K562 (cell line): ENCODE measurements around the gene CTNNA3. TPM values are rescaled to one million over a fixed set of nuclear protein-coding genes. Genes with fewer than 3 reads are reported as not detected.

Experiments used
- KAT8 ChIP-seq: fragments of 450-650 bp; IDR thresholded peaks from 2 replicates; pipeline ENCODE4 v1.6.1; 2016; ENCODE audit warnings: low read depth, mild to moderate bottlenecking
- MAZ ChIP-seq, 2 experiments: fragments of 450-650 bp in 1 of 2; sonication (generic) in 1 of 2; formaldehyde crosslinking; IDR thresholded peaks in 1 of 2; conservative IDR thresholded peaks in 1 of 2; 2 replicates each; pipeline versions ENCODE4 v1.4.0 to v1.5.0; 2020; ENCODE audit warnings: mild to moderate bottlenecking in 1 of 2, missing genetic modification reagents in 1 of 2
- MTA3 ChIP-seq: fragments of 450-650 bp; formaldehyde crosslinking; IDR thresholded peaks from 2 replicates; pipeline ENCODE4 v1.6.1; 2017; ENCODE audit warnings: mild to moderate bottlenecking, borderline replicate concordance
- SRSF7 ChIP-seq: fragments of 200-400 bp; formaldehyde crosslinking; optimal IDR thresholded peaks from 2 replicates; pipeline ENCODE3; 2017; ENCODE audit warnings: mild to moderate bottlenecking, low read depth, low read length
- TCF7 ChIP-seq: sonication (generic); IDR thresholded peaks from 2 replicates; pipeline ENCODE4 v1.6.1; 2016; ENCODE audit warnings: antibody characterized with exemption, borderline replicate concordance
- ZNF347 ChIP-seq: fragments of 450-650 bp; formaldehyde crosslinking; IDR thresholded peaks from 2 replicates; pipeline ENCODE4 v1.4.0; 2020; ENCODE audit warnings: low read depth, mild to moderate bottlenecking, moderate library complexity
- polyA plus RNA-seq, 8 experiments: library from polyadenylated mRNA; depleted of rRNA in 4 of 8; stranded (reverse) in 5 of 8; unstranded in 3 of 8; fragments of >200 nt; fragmentation: Nextera tagmentation in 2 of 8; fragmentation: Illumina TruSeq in 1 of 8; extraction: Ambion mirVana in 2 of 8; extraction: Trizol in 1 of 8; gene quantifications; 2 replicates each; pipeline versions ENCODE4 v1.2.1 to v1.2.3, GENCODE V29; 2011 to 2014; ENCODE audit warnings: inconsistent platforms in 1 of 8, missing spikeins in 1 of 8
- total RNA-seq, 7 experiments: library from RNA; depleted of rRNA in 6 of 7; stranded (reverse); fragments of >200 nt in 6 of 7; fragmentation: Illumina TruSeq in 2 of 7; extraction: Trizol in 2 of 7; gene quantifications; 2 replicates each; pipeline versions ENCODE4 v1.2.1 to v1.2.3, GENCODE V29; 2011 to 2021; ENCODE audit warnings: low replicate concordance in 1 of 7
- TF ChIP-seq, protein P1 (sequence below): fragments of 450-650 bp; IDR thresholded peaks from 2 replicates; pipeline ENCODE4 v1.6.1; 2014; ENCODE audit warnings: low read depth, mild to moderate bottlenecking, moderate library complexity, borderline replicate concordance
- TF ChIP-seq, protein P2 (sequence below): fragments of 450-650 bp; IDR thresholded peaks from 2 replicates; pipeline ENCODE4 v1.6.1; 2016; ENCODE audit warnings: borderline replicate concordance
- TF ChIP-seq, protein P3 (sequence below), 3 experiments: fragments of 200-800 bp in 1 of 3; sonication (Bioruptor generic) in 1 of 3; sonication (generic) in 1 of 3; formaldehyde crosslinking in 1 of 3; IDR thresholded peaks; 2 replicates each; pipeline versions ENCODE4 v1.6.1 to v1.8.0; 2016 to 2022; ENCODE audit warnings: mild to moderate bottlenecking in 2 of 3, missing compliant biosample characterization in 2 of 3, missing genetic modification characterization in 2 of 3, missing genetic modification reagents in 1 of 3
- TF ChIP-seq, protein P4 (sequence below): fragments of 200-400 bp; formaldehyde crosslinking; IDR thresholded peaks from 2 replicates; pipeline ENCODE4 v1.6.1; 2017; ENCODE audit warnings: mild to moderate bottlenecking, low read depth, low read length, moderate library complexity
- TF ChIP-seq, protein P5 (sequence below): fragments of 250-450 bp; sonication (Bioruptor Pico); IDR thresholded peaks from 2 replicates; pipeline ENCODE4 v1.5.0; 2021

Gene CTNNA3
- total and polyA plus RNA-seq, 9 of the 15 experiments (the other 6 are each of a cell fraction or from before 2014, with no cell fraction given) = 0.04 TPM; not detected in 8

DNA sequence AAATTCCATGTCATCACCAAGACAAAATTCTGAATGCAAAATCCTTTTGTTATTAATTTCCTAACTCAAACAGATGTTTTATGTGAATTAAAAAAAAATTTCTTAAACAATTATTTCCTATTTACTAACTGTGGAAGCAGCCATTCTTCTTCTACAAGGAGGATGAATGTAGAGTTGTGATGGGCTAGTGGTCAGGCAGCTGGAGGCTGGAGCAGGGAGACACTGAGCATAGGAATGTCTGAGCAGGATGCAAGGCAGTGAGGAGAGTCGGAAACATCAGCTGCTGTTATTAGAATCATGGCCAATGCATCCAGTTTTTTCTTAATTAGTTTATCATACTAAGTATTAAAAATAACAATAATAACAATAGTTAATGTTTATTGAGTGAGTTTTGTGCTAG lies 872.7 kb downstream of the CTNNA3 start (continued):
- TF ChIP-seq, protein P1, sequence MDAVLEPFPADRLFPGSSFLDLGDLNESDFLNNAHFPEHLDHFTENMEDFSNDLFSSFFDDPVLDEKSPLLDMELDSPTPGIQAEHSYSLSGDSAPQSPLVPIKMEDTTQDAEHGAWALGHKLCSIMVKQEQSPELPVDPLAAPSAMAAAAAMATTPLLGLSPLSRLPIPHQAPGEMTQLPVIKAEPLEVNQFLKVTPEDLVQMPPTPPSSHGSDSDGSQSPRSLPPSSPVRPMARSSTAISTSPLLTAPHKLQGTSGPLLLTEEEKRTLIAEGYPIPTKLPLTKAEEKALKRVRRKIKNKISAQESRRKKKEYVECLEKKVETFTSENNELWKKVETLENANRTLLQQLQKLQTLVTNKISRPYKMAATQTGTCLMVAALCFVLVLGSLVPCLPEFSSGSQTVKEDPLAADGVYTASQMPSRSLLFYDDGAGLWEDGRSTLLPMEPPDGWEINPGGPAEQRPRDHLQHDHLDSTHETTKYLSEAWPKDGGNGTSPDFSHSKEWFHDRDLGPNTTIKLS = no peak
- TF ChIP-seq TCF7 (no peak), MTA3 (no peak), ZNF347 (CRISPR knock-in tag) (no peak), SRSF7 (no peak), KAT8 (no peak), MAZ (CRISPR knock-in tag; conservative IDR thresholded peaks at IDR 0.05 in 1 of 2, IDR thresholded peaks at IDR 0.05 in 1 of 2) (no peak)
- TF ChIP-seq, protein P2, sequence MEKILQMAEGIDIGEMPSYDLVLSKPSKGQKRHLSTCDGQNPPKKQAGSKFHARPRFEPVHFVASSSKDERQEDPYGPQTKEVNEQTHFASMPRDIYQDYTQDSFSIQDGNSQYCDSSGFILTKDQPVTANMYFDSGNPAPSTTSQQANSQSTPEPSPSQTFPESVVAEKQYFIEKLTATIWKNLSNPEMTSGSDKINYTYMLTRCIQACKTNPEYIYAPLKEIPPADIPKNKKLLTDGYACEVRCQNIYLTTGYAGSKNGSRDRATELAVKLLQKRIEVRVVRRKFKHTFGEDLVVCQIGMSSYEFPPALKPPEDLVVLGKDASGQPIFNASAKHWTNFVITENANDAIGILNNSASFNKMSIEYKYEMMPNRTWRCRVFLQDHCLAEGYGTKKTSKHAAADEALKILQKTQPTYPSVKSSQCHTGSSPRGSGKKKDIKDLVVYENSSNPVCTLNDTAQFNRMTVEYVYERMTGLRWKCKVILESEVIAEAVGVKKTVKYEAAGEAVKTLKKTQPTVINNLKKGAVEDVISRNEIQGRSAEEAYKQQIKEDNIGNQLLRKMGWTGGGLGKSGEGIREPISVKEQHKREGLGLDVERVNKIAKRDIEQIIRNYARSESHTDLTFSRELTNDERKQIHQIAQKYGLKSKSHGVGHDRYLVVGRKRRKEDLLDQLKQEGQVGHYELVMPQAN = no peak
- TF ChIP-seq, protein P3, sequence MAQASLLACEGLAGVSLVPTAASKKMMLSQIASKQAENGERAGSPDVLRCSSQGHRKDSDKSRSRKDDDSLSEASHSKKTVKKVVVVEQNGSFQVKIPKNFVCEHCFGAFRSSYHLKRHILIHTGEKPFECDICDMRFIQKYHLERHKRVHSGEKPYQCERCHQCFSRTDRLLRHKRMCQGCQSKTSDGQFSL (CRISPR knock-in tag; IDR thresholded peaks at IDR 0.05) = no peak
- TF ChIP-seq, protein P3 (tag; IDR thresholded peaks at IDR 0.05) = no peak
- TF ChIP-seq, protein P4, sequence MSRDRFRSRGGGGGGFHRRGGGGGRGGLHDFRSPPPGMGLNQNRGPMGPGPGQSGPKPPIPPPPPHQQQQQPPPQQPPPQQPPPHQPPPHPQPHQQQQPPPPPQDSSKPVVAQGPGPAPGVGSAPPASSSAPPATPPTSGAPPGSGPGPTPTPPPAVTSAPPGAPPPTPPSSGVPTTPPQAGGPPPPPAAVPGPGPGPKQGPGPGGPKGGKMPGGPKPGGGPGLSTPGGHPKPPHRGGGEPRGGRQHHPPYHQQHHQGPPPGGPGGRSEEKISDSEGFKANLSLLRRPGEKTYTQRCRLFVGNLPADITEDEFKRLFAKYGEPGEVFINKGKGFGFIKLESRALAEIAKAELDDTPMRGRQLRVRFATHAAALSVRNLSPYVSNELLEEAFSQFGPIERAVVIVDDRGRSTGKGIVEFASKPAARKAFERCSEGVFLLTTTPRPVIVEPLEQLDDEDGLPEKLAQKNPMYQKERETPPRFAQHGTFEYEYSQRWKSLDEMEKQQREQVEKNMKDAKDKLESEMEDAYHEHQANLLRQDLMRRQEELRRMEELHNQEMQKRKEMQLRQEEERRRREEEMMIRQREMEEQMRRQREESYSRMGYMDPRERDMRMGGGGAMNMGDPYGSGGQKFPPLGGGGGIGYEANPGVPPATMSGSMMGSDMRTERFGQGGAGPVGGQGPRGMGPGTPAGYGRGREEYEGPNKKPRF = no peak
- TF ChIP-seq, protein P5, sequence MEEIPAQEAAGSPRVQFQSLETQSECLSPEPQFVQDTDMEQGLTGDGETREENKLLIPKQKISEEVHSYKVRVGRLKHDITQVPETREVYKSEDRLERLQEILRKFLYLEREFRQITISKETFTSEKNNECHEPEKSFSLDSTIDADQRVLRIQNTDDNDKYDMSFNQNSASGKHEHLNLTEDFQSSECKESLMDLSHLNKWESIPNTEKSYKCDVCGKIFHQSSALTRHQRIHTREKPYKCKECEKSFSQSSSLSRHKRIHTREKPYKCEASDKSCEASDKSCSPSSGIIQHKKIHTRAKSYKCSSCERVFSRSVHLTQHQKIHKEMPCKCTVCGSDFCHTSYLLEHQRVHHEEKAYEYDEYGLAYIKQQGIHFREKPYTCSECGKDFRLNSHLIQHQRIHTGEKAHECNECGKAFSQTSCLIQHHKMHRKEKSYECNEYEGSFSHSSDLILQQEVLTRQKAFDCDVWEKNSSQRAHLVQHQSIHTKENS = no peak
